Measurements from ENCODE around the gene PODXL. TPM values are rescaled to one million over a fixed set of nuclear protein-coding genes. Genes with fewer than 3 reads are reported as not detected.

PODXL gene
- total RNA-seq, 4 donors from 2014 or later: 7.9 to 21.3 (median 13.2) TPM

DNA sequence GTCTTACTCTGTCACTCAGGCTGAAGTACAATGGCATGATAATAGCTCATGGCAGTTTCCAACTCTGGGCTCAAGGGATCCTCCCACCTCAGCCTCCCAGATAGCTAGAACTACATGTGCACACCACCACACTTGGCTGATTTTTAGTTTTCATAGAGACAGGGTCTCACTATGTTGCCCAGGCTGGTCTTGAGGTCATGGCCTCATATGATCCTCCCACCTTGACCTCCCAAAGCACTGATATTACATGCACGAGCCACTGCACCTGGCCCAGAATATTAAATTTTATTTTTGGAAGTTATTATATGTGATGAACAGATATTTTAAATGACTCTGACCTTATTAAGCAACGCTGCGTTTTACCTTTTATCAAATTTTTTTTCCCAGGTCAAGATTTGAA is 94.4 kb downstream of the PODXL start:
- peaks cover 0 to 43% of the 10 kb centered on the region in 2 donors for H3K36me3 ChIP-seq
- H3K27me3 ChIP-seq: no peaks in the 10 kb centered on the region
- no peak overlapping the region for H3K27ac ChIP-seq
- H3K4me3 ChIP-seq: no peak overlapping the region
- DNase-seq (no peak), ATAC-seq (no peak)
- TF ChIP-seq, protein P1, sequence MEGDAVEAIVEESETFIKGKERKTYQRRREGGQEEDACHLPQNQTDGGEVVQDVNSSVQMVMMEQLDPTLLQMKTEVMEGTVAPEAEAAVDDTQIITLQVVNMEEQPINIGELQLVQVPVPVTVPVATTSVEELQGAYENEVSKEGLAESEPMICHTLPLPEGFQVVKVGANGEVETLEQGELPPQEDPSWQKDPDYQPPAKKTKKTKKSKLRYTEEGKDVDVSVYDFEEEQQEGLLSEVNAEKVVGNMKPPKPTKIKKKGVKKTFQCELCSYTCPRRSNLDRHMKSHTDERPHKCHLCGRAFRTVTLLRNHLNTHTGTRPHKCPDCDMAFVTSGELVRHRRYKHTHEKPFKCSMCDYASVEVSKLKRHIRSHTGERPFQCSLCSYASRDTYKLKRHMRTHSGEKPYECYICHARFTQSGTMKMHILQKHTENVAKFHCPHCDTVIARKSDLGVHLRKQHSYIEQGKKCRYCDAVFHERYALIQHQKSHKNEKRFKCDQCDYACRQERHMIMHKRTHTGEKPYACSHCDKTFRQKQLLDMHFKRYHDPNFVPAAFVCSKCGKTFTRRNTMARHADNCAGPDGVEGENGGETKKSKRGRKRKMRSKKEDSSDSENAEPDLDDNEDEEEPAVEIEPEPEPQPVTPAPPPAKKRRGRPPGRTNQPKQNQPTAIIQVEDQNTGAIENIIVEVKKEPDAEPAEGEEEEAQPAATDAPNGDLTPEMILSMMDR (IDR thresholded peaks at IDR 0.05 in 4 of 5, conservative IDR thresholded peaks at IDR 0.05 in 1 of 5): no peak
- TF ChIP-seq POLR2A (IDR thresholded peaks at IDR 0.05): no peak
- H3K9me3 ChIP-seq: no peaks in the 10 kb centered on the region
- intact Hi-C loops (cut with DNase I; ENCODE audit: low total_unique reads) (no loop called here), in situ Hi-C loops (cut with MboI; ENCODE audit: low sequenced_read_pairs in 4 of 4) (no loop called here)
- H3K4me1 ChIP-seq: no peaks in the 10 kb centered on the region

DNA sequence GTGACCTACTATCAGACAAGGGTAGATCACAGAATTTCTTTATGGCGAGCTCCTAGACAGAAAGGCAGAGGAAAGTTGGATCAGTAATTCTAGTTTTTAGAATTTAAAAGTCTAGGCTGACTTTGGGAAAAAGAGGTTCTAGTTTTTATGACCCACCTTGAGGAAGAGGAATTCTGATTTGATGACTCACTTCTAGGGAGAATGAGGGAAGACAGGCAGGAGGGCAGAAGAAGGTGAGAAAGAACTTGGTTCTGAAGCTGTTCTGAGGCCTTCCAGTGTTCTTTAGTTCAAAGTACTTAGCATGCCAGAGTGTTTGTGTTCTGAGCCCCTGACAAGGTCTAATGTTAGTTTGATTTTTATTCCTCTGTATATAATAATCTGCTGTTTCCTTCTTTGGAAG is 97.2 kb downstream of the PODXL start:
- H3K36me3 ChIP-seq: peaks cover 0 to 16% of the 10 kb centered on the region in 2 donors
- no peak for DNase-seq
- H3K27ac ChIP-seq: no peak overlapping the region
- H3K27me3 ChIP-seq: no peaks in the 10 kb centered on the region
- no peaks in the 10 kb centered on the region for H3K4me1 ChIP-seq
- intact Hi-C loops (cut with DNase I; ENCODE audit: low total_unique reads): no loop called here
- TF ChIP-seq, protein P1 (IDR thresholded peaks at IDR 0.05 in 4 of 5, conservative IDR thresholded peaks at IDR 0.05 in 1 of 5): no peak
- TF ChIP-seq POLR2A (IDR thresholded peaks at IDR 0.05): no peak
- no peak overlapping the region for H3K4me3 ChIP-seq
- in situ Hi-C loops (cut with MboI; ENCODE audit: low sequenced_read_pairs in 4 of 4): no loop called here
- no peak for ATAC-seq
- no peaks in the 10 kb centered on the region for H3K9me3 ChIP-seq

DNA sequence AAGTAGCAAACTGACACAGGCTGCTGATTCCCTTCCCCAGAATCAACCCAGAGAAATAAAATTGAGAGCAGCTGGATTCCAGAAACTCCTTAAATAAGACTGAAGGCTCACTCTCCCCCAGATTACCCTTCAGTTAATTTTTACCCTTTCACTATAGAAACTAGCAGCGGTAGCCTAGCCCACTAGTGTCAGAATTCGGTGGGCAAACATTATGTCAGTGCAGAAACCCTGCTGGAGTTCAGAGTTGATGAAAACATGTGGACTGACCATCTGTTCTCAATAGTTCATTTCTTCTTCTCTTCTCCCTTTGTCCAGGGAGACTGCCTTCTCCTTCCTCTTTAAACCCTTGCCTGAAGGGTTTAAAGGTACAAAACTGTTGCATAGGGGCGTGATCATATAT is 100.1 kb downstream of the PODXL start:
- DNase-seq (no peak), ATAC-seq (no peak)
- peaks cover 0 to 6% of the 10 kb centered on the region in 2 donors for H3K36me3 ChIP-seq
- intact Hi-C loops (cut with DNase I; ENCODE audit: low total_unique reads): no loop called here
- TF ChIP-seq, protein P1 (IDR thresholded peaks at IDR 0.05 in 4 of 5, conservative IDR thresholded peaks at IDR 0.05 in 1 of 5): no peak
- no peak for TF ChIP-seq POLR2A (IDR thresholded peaks at IDR 0.05)
- H3K27ac ChIP-seq: no peak overlapping the region
- in situ Hi-C loops (cut with MboI; ENCODE audit: low sequenced_read_pairs in 4 of 4): no loop called here
- H3K27me3 ChIP-seq: no peaks in the 10 kb centered on the region
- H3K9me3 ChIP-seq: no peaks in the 10 kb centered on the region
- H3K4me1 ChIP-seq: no peaks in the 10 kb centered on the region
- no peak overlapping the region for H3K4me3 ChIP-seq

DNA sequence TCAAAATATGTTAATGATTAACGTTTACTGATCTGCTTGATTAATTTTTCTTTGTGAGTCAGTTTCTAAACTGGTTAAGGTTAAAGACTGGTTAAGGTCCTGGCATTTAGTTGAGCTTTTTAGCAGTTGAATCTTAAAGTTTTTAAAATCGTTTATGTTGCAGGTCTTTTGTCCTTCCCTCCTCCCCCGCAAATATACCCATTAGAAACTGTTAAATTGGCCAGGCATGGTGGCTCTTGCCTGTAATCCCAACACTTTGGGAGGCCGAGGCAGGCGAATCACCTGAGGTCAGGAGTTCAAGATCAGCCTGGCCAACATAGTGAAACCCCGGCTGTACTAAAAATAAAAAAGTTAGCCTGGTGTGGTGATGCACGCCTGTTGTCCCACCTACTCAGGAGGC is 100.9 kb downstream of the PODXL start:
- ATAC-seq: no peak
- no peak overlapping the region for H3K4me3 ChIP-seq
- no peaks in the 10 kb centered on the region for H3K9me3 ChIP-seq
- in situ Hi-C loops (cut with MboI; ENCODE audit: low sequenced_read_pairs in 4 of 4) (no loop called here), intact Hi-C loops (cut with DNase I; ENCODE audit: low total_unique reads) (no loop called here)
- H3K4me1 ChIP-seq: no peaks in the 10 kb centered on the region
- H3K27ac ChIP-seq: no peak overlapping the region
- no peak for DNase-seq
- peaks cover 0 to 6% of the 10 kb centered on the region in 2 donors for H3K36me3 ChIP-seq
- H3K27me3 ChIP-seq: no peaks in the 10 kb centered on the region
- TF ChIP-seq POLR2A (IDR thresholded peaks at IDR 0.05): no peak
- TF ChIP-seq, protein P1 (IDR thresholded peaks at IDR 0.05 in 4 of 5, conservative IDR thresholded peaks at IDR 0.05 in 1 of 5): no peak

DNA sequence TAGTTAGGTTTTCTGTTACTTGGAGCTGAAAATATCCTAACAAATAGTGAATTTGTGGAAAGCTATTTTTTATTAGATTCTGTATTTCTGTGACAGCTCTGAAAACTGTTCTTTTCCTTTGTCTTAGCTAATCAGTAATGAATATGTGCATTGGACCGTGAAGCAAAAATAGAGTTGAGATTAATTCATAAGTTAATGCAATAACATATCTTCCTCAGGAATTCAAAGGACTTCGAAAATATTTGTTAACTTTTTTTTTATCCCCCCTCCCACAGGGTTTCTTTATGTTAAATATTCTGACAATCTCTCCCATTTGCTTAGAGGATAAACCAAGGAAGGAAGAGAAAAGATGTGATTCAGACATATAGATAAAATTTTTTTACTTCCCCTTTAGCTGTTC is 101.4 kb downstream of the PODXL start:
- no peaks in the 10 kb centered on the region for H3K4me1 ChIP-seq
- ATAC-seq: no peak
- TF ChIP-seq, protein P1 (IDR thresholded peaks at IDR 0.05 in 4 of 5, conservative IDR thresholded peaks at IDR 0.05 in 1 of 5): no peak
- no peak for TF ChIP-seq POLR2A (IDR thresholded peaks at IDR 0.05)
- DNase-seq: no peak
- H3K27me3 ChIP-seq: no peaks in the 10 kb centered on the region
- no peaks in the 10 kb centered on the region for H3K9me3 ChIP-seq
- intact Hi-C loops (cut with DNase I; ENCODE audit: low total_unique reads) (no loop called here), in situ Hi-C loops (cut with MboI; ENCODE audit: low sequenced_read_pairs in 4 of 4) (no loop called here)
- no peak overlapping the region for H3K27ac ChIP-seq
- H3K36me3 ChIP-seq: peaks cover 0 to 3% of the 10 kb centered on the region in 2 donors
- H3K4me3 ChIP-seq: no peak overlapping the region

Data from gastrocnemius medialis (tissue), 4 donors.